Lower leg skin (tissue), 4 donors: ENCODE measurements around the gene CYB5RL. TPM values are rescaled to one million over a fixed set of nuclear protein-coding genes. Genes with fewer than 3 reads are reported as not detected.

Experiments used
- DNase-seq, 2 donors: peaks; one replicate each; pipeline ENCODE4 v3.0.0-alpha.2; 2019; ENCODE audit warnings: low spot score in 2 of 2
- H3K4me3 ChIP-seq: fragments of 200-600 bp; sonication (generic); 2 replicates; pipeline ENCODE4 v1.5.1; 2017; ENCODE audit warnings: mild to moderate bottlenecking, low read depth; ENCODE audit not compliant: poor library complexity, severe bottlenecking
- CTCF ChIP-seq, 3 donors: fragments of 450-650 bp; IDR thresholded peaks; one replicate each; pipeline ENCODE4 v1.5.1; 2016; ENCODE audit warnings: antibody characterized with exemption in 3 of 3, mild to moderate bottlenecking in 3 of 3, moderate library complexity in 2 of 3
- POLR2A ChIP-seq, 2 donors: fragments of 450-650 bp; IDR thresholded peaks; one replicate each; pipeline ENCODE4 v1.6.1; 2016 to 2017; ENCODE audit warnings: antibody characterized with exemption in 2 of 2, mild to moderate bottlenecking in 1 of 2, moderate library complexity in 1 of 2
- WGBS, 2 donors: methylation state at CpG; one replicate each; pipeline ENCODE4 v1.1.5; 2018; 5-methylcytosine and 5-hydroxymethylcytosine counted together
- intact Hi-C: fragments of 100-400 bp; cut with DNase I; formaldehyde crosslinking; loops from one replicate; pipeline ENCODE4 v1.15.0; 2023; ENCODE audit warnings: low total_unique reads
- total RNA-seq, 4 donors: library from RNA; depleted of rRNA; stranded (reverse); fragments of >200 nt; gene quantifications; one replicate each; pipeline ENCODE4 v1.1.0, GENCODE V29; 2016

Gene CYB5RL
- total RNA-seq, 4 donors from 2014 or later = 2.4 to 15.2 (median 5.6) TPM

GRCh38 chr1:54165146-54165545, 34.7 kb downstream of the CYB5RL start:
- TF ChIP-seq POLR2A (IDR thresholded peaks at IDR 0.05) = no peak
- TF ChIP-seq CTCF (IDR thresholded peaks at IDR 0.05) = no peak
- intact Hi-C loops = no loop called here
- H3K4me3 ChIP-seq = no peak overlapping the region
- no peak for DNase-seq
- WGBS, 2 donors = 89 to 94% methylated on average over 14 to 15 of the region's 15 CpGs

GRCh38 chr1:54163573-54163972, 36.3 kb downstream of the CYB5RL start:
- intact Hi-C loops = no loop called here
- H3K4me3 ChIP-seq = no peak overlapping the region
- WGBS, 2 donors = 76 to 77% methylated on average over 5 of the region's 5 CpGs
- TF ChIP-seq CTCF (IDR thresholded peaks at IDR 0.05) (no peak), POLR2A (IDR thresholded peaks at IDR 0.05) (no peak)
- DNase-seq = no peak

- WGBS, 2 donors = 34 to 43% methylated on average over 3 of the region's 3 CpGs
- H3K4me3 ChIP-seq = no peak overlapping the region
- peak in 1 of 2 donors; percentile 30 for DNase-seq
- intact Hi-C loops = no loop called here
- TF ChIP-seq POLR2A (IDR thresholded peaks at IDR 0.05) = no peak
- TF ChIP-seq CTCF (IDR thresholded peaks at IDR 0.05) = no peak
Observed at GRCh38 chr1:54163051-54163450, 36.8 kb downstream of the CYB5RL start.

- H3K4me3 ChIP-seq = no peak overlapping the region
- intact Hi-C loops = no loop called here
- no peak for DNase-seq
- no peak for TF ChIP-seq POLR2A (IDR thresholded peaks at IDR 0.05)
- TF ChIP-seq CTCF (IDR thresholded peaks at IDR 0.05) = no peak
- 83 to 85% methylated on average over 6 of the region's 6 CpGs for WGBS, 2 donors
Observed at GRCh38 chr1:54161495-54162168, 38.2 kb downstream of the CYB5RL start.

- intact Hi-C loops = no loop called here
Observed at GRCh38 chr1:54160351-54160750, 39.5 kb downstream of the CYB5RL start.

More at GRCh38 chr1:54160351-54160750, 39.5 kb downstream of the CYB5RL start:
- no peak for DNase-seq
- no peak overlapping the region for H3K4me3 ChIP-seq
- WGBS, 2 donors = 48 to 61% methylated on average over 3 of the region's 3 CpGs
- no peak for TF ChIP-seq POLR2A (IDR thresholded peaks at IDR 0.05)
- no peak for TF ChIP-seq CTCF (IDR thresholded peaks at IDR 0.05)
